ENCODE measurements around the gene FIG4. TPM values are rescaled to one million over a fixed set of nuclear protein-coding genes. Genes with fewer than 3 reads are reported as not detected.
"Not testable (repeated sequence)": the region's sequence is repeated elsewhere in the genome, so short reads cannot be mapped to it uniquely, and the experiment has no call there.

The FIG4 gene
- total RNA-seq, 2 donors from 2014 or later: 20.8 to 22.6 TPM

DNA sequence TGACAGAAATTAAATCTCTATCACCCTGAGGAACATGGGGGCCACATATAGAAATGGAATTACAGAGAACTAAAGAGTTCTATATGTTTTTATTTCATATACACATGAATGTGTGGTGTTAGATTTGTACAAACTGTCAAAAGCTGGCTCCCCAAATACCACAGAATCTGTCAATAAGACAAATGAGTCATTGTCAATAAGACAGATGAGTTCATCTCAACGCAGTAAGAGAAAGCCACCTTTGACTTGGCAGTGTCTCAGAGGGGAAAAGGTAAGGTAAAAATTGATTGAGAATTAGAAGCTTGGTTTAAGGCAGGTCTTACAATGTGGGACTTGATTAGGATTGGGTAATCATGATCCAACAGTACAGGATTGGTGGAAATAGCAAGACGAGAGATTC is 162.9 kb downstream of the FIG4 start:
- 97% methylated on average over 2 of the region's 2 CpGs; no CpG with 5 or more reads in 1 of the 2 experiments for WGBS, 2 experiments (ENCODE audit: insufficient coverage in 1 of 2, insufficient read length in 1 of 2)
- TF ChIP-seq, protein P1, sequence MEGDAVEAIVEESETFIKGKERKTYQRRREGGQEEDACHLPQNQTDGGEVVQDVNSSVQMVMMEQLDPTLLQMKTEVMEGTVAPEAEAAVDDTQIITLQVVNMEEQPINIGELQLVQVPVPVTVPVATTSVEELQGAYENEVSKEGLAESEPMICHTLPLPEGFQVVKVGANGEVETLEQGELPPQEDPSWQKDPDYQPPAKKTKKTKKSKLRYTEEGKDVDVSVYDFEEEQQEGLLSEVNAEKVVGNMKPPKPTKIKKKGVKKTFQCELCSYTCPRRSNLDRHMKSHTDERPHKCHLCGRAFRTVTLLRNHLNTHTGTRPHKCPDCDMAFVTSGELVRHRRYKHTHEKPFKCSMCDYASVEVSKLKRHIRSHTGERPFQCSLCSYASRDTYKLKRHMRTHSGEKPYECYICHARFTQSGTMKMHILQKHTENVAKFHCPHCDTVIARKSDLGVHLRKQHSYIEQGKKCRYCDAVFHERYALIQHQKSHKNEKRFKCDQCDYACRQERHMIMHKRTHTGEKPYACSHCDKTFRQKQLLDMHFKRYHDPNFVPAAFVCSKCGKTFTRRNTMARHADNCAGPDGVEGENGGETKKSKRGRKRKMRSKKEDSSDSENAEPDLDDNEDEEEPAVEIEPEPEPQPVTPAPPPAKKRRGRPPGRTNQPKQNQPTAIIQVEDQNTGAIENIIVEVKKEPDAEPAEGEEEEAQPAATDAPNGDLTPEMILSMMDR (conservative IDR thresholded peaks at IDR 0.05): no peak
- H3K36me3 Mint-ChIP-seq (ENCODE audit: low read depth): no peaks in the 10 kb centered on the region
- Histone ChIP-seq H3K36me3 (ENCODE audit: control insufficient read depth, insufficient read depth, low read length) (no peaks in the 10 kb centered on the region), H3K4me3 (ENCODE audit: low read length) (no peak overlapping the region), H3K27ac (ENCODE audit: low read depth, low read length) (no peak overlapping the region), H3K9me3 (ENCODE audit: control insufficient read depth, low read length) (no peaks in the 10 kb centered on the region), H3K27me3 (ENCODE audit: control insufficient read depth, insufficient read depth, low read length, poor library complexity, severe bottlenecking) (no peaks in the 10 kb centered on the region), H3K4me1 (ENCODE audit: control insufficient read depth, insufficient read depth, low read length) (no peaks in the 10 kb centered on the region), H3K9ac (ENCODE audit: extremely low read depth, low read length, poor library complexity, severe bottlenecking) (no peak overlapping the region)
- H3K4me1 Mint-ChIP-seq: peaks cover 12% of the 10 kb centered on the region
- peaks cover 16% of the 10 kb centered on the region for H3K27me3 Mint-ChIP-seq (ENCODE audit: insufficient read depth)
- no peak overlapping the region for H3K4me3 Mint-ChIP-seq
- DNase-seq: peak; percentile 2
- H3K9me3 Mint-ChIP-seq: no peaks in the 10 kb centered on the region
- H3K27ac Mint-ChIP-seq: no peak overlapping the region

DNA sequence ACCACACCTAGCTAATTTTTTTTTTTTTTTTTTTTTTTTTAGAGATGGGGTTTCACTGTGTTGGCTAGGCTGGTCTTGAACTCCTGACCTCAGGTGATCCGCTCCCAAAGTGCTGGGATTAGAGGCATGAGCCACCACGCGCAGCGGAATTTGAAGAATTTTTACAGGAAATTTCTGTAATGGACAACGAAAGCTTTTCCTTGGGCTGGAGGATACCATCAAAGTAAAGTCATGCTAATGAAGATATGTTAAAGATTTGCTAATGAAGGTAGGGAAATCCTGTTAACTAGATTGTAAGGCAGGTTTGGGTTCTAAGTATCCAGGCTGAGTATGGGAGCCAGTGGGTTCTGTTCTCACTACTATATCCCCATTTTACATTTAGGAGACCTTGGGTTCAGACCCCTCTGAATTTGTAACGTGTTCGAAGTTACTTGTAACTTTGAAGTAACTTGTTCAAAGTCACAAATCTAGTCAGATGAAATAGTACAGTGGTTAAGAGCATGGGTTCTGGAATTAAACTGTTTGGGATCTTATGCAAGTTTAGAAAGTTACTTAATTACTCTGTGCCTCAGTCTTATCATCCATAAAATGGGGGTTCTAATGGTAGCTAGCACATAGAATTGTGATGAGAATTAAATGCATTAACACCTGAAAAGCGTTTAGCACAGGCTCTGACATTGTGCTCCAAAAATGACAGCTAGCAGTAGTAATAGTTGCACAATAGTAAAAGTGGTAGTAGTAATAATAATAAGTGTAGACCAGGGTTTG is 163.6 kb downstream of the FIG4 start:
- Mint-ChIP-seq H3K4me1 (peaks cover 14% of the 10 kb centered on the region), H3K9me3 (peaks cover 6% of the 10 kb centered on the region), H3K4me3 (no peak overlapping the region), H3K27me3 (ENCODE audit: insufficient read depth) (peaks cover 15% of the 10 kb centered on the region), H3K27ac (no peak overlapping the region), H3K36me3 (ENCODE audit: low read depth) (peaks cover under 1% of the 10 kb centered on the region)
- Histone ChIP-seq H3K27ac (ENCODE audit: low read depth, low read length) (no peak overlapping the region), H3K4me3 (ENCODE audit: low read length) (no peak overlapping the region), H3K36me3 (ENCODE audit: control insufficient read depth, insufficient read depth, low read length) (no peaks in the 10 kb centered on the region), H3K4me1 (ENCODE audit: control insufficient read depth, insufficient read depth, low read length) (no peaks in the 10 kb centered on the region), H3K27me3 (ENCODE audit: control insufficient read depth, insufficient read depth, low read length, poor library complexity, severe bottlenecking) (no peaks in the 10 kb centered on the region), H3K9me3 (ENCODE audit: control insufficient read depth, low read length) (no peaks in the 10 kb centered on the region), H3K9ac (ENCODE audit: extremely low read depth, low read length, poor library complexity, severe bottlenecking) (no peak overlapping the region)
- peak; percentile 83 for DNase-seq
- 75 to 81% methylated on average over 8 of the region's 8 CpGs for WGBS, 2 experiments (ENCODE audit: insufficient coverage in 1 of 2, insufficient read length in 1 of 2)
- TF ChIP-seq, protein P1 (conservative IDR thresholded peaks at IDR 0.05): no peak

- not testable (repeated sequence) for H3K9me3 ChIP-seq (ENCODE audit: control insufficient read depth, low read length); H3K36me3 Mint-ChIP-seq (ENCODE audit: low read depth); H3K27ac ChIP-seq (ENCODE audit: low read depth, low read length); H3K4me3 ChIP-seq (ENCODE audit: low read length); H3K27ac Mint-ChIP-seq; H3K4me3 Mint-ChIP-seq; H3K4me1 ChIP-seq (ENCODE audit: control insufficient read depth, insufficient read depth, low read length); H3K36me3 ChIP-seq (ENCODE audit: control insufficient read depth, insufficient read depth, low read length); H3K27me3 ChIP-seq (ENCODE audit: control insufficient read depth, insufficient read depth, low read length, poor library complexity, severe bottlenecking); H3K9ac ChIP-seq (ENCODE audit: extremely low read depth, low read length, poor library complexity, severe bottlenecking)
- DNase-seq: peak; percentile 79
- 40 to 56% methylated on average over 1 to 9 of the region's 9 CpGs for WGBS, 2 experiments (ENCODE audit: insufficient coverage in 1 of 2, insufficient read length in 1 of 2)
- Mint-ChIP-seq H3K27me3 (ENCODE audit: insufficient read depth) (peaks cover 12% of the 10 kb centered on the region), H3K9me3 (peaks cover 14% of the 10 kb centered on the region), H3K4me1 (peaks cover 16% of the 10 kb centered on the region)
Observed at GRCh38 chr6:109855476-109856040, 164.5 kb downstream of the FIG4 start.

Measured in endodermal cell (in vitro differentiated cells).